HG03066 (cell line): ENCODE data around the gene CHAF1A.

Experiments
- ATAC-seq: cut with Tn5 transposase; IDR thresholded peaks from one replicate; pipeline ENCODE4 v1.9.1; 2021; ENCODE audit warnings: low read depth; ENCODE audit not compliant: unreplicated experiment

The CHAF1A gene

DNA sequence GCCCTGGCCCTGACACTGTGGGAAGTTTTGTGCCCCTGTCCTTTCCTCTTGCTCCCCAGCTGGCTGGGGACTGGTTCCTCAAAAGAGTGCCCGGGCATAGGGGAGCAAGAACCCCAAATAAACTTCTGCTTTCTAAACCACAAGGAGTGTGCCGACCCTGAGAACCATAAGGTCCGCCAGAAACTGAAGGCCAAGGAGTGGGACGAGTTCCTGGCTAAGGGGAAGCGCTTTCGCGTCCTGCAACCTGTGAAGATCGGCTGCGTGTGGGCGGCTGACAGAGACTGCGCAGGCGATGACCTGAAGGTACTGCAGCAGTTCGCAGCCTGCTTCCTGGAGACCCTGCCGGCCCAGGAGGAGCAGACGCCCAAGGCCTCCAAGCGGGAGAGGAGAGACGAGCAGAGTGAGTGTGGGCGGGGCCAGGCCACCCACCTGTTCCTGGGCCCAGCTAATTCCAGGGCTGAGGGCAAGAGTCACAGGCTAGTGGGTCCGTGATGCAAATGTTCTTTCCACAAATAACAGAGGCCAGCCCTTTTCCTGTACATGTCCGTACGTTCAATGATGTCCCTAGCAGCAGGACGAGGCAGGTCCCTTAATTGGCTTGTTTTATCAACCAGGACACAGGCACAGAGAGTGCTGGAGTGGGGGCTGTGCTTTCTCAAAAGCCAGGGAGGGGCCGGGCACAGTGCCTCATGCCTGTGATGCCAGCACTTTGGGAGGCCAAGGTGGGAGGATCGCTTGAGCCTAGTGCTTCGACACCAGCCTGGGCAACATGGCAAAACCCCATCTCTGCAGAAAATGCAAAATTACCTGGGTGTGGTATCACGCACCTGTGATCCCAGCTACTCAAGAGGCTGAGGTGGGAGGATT, 29.6 kb downstream of the CHAF1A start:
- no peak for ATAC-seq

DNA sequence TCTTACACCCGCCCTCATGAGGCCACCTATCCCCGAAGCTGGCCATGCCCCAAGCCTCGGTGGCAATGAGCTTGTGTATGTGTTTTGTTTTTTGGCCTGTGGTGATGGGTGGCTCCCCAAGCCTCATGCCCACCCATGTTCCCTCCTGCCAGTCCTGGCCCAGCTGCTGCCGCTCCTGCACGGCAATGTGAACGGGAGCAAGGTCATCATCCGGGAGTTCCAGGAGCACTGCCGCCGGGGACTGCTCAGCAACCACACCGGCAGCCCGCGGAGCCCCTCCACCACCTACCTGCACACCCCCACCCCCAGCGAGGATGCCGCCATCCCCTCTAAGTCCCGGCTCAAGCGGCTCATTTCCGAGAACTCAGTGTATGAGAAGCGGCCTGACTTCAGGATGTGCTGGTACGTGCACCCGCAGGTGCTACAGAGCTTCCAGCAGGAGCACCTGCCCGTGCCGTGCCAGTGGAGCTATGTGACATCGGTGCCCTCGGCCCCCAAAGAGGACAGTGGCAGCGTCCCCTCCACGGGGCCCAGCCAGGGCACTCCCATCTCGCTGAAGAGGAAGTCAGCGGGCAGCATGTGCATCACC, 30.6 kb downstream of the CHAF1A start:
- no peak for ATAC-seq

DNA sequence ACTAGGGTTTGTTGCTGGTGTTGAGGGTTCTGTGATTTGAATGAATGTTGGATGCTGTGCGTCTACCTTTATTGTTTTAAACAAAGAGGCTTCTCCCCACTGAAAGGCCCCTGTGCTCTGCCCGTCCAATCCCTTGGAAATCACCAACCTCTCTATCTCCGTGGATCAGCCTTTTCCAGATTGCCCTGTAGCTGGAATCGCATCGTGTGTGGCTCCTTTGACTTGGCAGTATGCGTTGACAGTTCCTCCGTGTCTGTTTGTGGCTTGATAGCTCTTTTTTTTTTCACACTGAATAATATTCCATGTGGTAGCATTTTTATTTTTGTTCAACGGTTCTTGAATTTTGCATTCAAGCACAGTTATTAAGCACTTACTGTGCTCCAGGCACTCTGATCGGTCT, 32.0 kb downstream of the CHAF1A start:
- ATAC-seq = no peak

DNA sequence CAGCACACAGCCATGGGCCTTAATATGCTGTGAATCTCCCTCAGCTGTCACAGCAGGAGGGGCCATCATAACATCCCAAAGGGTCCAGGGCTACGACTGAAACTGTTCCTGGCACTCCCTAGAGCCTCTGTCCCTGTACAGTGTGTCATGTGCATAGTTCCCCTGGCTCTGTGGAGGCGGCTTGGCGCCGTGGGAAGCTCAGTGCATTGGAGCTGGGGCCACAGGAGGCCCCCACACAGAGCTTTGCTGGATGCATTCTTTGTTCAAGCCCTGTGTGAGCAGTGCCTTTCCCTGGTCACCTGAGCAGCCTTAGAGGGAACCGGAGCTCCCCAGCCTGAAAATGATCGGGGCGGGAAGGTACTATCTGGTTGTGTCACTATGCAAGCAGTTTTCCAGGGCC, 33.8 kb downstream of the CHAF1A start:
- ATAC-seq = no peak

DNA sequence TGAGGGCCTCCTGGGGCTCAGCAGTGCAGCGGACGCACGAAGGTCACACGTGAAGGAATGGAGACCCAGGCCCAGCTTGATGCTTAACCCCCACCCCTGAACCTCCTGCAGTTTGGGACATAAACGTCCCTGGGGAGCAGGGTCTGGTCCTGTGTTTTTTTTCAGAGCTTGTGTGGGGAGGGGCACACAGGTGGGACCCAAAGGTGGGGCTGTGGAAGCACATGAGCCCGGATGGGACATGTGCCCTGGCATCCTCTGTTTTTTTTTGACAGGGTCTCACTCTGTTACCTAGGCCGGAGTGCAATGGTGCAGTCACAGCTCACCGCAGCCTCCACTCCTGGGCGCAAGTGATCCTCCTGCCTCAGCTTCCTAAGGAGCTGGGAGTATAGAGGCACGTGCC, 34.7 kb downstream of the CHAF1A start:
- no peak for ATAC-seq

DNA sequence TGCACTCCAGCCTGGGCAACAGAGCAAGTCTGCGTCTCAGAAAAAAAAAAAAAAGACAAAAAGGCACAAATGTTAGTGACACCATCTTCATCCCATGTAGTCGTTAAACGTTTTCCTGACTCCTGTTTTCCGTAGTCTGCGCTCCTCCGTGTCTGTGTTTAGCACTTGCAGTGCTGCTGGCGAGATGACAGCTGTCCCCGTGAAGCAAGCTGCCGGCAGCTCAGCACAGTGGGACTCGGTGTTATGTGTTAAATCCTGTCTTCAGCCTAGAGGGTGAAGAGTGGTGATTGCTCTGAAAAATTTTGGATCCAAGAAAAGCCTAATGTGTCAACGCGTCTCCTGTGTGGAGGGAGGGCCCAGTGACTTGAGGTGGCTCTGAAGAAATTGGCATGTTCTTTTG, 36.8 kb downstream of the CHAF1A start:
- no peak for ATAC-seq

DNA sequence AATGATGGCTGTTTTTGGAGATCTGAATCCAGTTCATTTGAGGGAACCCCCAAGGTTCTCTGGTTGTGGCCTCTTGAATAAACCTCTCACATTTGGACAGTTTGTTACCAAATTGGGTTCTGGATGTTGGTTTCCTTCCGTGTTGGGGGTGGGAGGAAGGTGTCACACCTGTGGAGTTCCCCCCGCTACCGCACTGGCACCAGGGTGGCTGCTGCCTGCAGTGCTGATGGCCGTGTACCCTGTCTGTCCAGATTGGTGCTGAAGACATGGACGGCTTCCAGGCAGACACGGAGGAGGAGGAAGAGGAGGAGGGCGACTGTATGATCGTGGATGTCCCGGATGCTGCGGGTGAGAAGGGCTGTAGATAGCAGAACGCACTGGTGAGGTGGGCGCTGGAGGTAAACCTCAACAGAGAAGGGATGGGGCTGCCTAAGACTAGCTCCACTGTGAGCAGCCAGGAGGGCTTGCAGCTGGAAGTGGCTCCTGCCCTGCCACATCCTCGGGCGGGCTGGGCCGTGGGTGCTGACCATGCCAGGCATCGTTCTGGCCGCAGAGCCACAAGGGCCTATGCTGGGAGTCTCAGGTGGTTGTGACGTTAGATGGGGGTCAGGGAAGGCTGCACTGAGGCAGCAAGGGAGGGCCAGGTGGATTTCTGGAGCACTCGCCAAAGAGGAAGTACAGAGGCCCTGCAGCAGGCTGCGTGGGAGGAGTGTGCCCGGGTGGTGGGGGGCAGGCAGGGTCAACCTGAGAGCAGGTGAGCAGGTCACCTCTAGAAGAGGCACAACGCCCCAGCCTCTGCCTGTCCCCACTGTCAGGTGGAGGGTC, 39.8 kb downstream of the CHAF1A start:
- no peak for ATAC-seq

DNA sequence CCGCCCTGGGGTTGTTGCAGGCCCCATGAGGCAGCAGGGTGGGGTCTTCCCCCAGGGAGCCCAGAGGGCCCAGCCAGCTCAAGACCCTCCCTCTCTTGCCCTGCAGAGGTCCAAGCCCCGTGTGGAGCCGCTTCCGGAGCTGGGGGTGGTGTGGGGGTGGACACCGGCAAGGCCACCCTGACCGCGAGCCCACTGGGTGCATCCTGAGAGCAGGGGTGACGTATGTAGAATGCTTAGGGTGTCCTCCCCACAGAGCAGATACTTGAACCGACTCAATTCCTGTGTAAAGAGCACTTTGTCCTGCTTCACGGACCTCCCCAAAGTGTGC, 40.3 kb downstream of the CHAF1A start:
- no peak for ATAC-seq

DNA sequence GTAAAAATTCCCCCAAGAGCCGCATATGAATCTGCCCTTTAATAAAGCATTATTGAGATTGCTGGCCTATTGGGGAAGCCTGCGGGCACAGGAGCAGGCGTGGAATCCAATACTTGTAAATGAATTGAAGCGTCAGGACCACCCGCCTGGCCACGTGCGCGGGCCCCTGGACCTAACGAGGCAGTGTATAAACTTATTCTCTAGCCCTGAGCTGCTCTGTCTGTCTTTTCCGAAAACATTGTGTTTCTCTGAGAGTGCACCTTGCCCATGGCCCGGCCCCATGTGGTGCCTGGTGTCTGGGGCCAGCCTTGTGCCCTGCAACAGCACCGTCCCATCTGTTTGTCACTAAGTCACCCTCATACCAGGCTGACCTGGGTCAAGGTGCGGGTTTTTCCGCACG, 40.7 kb downstream of the CHAF1A start:
- ATAC-seq = no peak

DNA sequence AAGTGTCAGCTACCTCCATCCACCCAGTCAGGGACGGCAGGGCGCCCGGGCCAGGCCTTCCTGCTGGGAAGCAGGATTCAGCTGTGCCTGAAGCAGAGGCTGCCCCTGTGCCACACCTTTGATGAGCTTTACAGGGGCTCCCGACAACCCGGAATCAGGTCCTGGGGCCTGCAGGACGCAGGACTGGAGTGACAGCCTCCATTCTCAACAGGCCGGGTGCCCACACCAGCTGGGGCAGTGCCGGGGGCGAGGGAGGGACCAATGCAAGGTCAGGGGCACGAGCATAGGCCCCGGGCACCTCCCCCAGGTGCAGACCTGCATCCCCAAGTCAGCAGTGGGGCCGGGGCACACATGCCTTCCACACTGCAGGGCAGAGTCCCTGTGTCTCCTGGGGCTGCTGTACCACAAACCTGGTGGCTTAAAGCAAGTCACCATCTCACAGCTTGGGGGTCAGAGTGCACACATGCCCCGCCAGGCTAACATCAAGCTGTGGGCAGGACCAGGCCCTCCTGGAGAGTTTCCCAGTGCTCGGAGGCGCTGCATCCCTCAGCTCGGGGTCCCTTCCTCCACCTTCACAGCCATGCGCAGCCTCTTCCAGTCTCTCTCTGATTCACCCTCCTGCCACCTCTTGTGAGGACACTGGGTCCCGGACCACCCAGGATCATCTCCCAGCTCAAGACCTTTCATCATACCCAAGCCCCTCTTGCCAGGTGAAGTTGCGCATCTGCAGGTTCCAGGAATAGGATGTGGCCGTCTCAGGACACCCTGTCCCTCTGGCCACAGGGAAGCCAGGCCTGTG, 41.7 kb downstream of the CHAF1A start:
- no peak for ATAC-seq

DNA sequence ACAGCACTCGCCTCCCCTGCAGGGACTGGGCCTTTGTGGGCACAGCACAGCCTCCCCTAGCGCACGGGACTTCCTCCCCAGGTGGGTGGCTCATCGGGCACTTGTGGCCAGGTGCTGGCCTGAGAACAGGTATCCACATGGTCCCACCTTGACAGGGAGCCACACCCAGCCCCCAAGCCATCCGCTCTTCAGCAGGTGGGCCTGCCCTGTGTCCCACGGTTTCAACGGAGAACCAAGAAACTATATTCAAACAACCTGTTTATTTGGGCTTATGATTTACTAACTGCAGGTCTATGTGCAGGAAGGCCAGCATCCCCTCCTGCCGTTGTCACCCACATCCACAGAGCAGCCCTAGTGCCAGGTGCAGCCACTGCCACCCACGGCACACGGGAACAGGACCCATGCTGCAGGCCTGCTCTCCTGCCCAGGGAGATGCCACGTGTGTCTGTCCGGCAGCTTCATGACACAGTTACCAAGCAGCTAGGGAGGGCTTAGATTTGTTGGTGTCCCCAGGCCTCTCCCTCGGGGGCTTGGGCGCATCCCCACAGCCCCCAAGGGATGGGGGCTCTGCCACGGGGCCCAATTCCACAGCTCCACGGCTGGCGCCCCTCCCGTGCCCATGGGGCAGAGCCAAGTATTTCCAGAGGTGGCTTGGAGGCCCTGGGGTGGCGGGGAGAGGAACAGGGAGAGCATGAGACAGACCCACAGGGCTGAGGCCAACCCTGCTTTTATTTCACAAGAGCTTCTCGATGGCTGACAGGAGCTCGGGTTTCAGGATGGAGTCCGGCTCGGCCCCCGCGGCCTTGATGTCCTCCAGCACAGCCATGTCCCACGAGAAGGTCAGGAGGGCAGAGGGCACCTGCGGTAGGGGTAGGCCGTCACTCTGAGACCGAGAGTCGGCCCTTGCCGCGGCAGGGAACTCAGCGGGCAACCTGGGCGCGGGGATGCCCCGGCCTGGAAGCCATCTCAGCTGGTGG, 42.6 kb downstream of the CHAF1A start:
- ATAC-seq = no peak

DNA sequence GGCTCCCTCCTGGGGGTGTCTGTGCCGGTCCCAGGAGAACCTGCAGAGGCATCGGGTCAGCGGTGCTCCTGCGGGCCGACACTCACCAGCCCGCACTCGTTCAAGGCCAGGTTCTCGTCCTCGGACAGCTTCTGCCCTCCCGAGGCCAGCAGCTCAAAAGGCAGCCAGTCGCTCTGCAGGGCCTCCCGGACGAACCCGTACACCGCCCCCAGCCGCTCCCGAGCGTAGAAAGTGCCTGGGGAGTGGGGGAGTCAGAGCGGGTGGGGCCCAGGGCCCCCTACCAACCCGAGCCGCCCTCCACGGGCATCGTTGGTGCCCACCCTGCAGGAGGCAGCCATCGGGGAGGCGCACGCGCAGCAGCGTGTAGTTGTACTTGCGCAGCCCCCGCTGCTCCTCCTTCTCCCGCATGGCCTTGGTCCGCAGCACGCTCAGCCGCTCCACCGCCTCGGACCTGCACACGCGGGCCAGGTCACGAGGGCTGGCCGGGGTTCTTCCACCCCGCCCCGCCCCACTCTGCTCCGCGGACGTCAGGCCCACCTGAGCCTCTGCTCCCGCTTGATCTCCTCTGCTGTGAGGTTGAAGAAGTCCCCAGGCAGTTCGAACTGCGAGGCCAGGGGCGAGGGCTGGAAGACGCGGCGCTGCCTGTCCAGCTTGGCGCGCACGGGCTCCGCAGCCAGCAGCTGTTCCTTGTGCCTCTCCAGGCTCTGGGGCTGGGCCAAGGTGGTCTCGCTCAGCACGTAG, 43.7 kb downstream of the CHAF1A start:
- no peak for ATAC-seq

DNA sequence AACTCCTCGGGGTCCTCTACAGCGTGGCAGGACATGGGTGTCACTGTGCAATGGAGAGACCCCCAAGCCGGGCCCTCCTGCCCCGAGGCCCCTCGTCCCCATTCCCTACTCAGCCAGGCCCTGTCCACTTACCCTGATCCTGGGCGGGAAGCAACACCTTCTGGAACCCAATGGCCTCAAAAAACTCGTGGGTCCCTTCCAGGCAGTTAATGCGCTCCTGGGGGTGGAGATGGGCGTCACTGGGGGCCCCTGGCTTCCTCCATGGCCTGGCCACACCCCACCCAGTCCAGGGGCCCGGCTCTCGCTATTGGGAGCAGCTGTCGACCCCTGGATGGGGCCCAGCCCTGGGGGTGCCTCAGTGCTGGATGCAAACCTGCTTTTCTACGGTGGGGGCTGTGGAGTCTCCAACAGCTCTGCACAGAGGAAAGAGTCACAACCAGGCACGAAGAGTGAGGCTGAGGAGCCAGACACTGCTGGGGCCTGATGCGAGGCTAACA, 44.3 kb downstream of the CHAF1A start:
- no peak for ATAC-seq

DNA sequence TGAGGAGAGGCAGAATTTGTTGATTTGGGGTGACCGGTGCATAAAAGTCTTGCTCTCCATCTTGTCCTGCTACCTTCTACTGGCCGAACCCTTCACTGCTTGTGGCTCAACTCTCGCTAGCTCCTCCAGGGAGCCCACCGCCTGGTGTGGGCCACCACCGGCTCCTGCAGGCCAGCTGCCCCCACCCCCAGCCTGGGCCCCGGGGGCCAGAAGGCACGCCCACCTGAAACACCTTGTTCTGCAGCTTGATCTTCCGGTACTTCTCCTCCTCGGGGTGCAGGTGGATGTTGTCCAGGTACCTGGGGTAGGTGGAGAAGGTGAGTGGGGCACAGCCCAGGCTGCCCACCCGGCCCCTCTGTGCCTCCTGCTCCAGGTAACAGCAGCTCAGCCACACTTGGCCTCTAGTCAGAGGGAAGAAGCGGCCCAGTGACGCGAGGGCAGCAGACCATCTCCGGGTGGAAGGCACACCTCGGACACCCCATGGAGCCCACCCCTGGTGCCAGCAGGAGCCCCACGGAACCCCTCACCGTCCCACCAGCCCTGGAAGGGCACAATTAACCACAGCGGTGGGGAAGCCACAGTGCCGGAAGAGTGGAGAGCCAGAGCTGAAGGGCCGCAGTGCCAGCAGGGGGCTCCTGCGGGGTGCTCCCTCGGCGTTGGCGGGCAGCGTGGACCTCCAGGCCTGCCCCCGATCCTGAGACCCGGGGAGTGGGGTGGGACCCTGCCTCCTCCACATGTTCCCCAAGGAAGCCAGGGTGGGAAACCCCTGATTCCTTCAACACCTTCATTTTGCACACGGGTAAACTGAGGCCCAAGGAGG, 45.1 kb downstream of the CHAF1A start:
- ATAC-seq = no peak

DNA sequence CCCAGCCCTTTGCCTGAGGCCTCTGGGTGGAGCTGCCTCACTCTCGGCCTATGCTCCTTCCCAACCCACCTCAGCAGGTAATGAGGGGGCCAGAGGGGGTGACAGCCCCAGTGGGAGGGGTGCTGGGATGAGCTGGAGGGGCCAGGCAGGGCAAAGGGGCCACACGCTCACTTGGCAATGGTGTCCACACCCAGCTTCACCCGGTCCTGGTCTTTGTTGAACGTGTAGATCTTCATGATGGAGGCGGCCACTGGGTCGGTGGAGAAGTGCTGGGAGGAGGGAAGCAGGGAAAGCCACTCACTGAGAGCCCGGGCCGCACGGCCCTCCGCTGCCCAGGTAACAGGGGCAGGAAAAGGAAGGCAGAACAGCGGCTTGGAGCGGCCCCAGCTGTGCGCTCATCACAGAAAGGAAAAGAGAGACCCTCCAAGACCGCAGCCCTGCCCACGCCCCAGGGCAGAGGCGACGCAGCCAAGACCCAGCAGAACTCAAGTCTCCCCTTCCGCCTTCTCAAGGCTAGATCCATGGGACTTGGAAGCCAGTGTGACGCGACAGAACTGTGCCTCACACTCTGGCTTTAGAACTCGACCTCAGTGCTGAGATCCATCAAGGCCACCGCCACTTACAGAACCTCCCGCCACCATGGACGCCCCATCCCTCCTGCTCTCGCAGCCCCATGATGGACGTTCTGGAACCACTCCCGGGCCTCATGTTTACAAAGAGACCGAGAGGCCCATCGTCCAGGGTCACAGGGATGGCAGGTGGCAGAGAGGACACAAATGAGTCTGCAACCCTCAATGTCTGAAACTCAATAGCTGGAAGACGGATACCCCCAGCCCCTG, 45.9 kb downstream of the CHAF1A start:
- ATAC-seq = no peak

DNA sequence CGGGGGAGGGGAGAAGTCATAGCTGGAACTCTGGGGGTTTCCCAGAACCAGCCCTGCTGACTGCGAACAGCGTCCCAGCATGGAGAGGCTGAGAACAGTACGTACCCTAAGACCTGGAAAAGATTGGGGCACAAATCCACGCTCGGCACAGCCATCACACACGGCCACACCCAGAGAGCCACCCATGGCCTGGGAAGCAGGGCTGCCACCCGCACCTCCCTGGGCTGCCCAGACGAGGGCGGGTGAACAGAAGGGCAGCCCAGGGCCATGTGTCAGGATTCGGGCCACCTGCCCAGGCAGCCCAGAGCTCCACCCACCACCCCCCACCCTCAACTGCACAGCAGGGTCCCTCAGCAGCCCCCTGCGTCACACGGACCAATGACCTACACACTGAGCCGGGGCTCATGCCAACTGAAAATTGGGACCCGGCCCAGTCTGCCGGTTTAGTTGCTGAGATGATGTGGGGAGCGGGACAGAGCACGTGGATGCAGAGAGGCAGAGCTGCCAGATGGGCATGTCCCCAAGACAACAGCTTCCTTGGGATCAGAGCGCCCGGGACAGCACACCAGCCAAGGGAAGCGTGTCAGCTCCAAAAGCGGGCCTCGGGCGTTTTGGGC, 46.7 kb downstream of the CHAF1A start:
- ATAC-seq = no peak

DNA sequence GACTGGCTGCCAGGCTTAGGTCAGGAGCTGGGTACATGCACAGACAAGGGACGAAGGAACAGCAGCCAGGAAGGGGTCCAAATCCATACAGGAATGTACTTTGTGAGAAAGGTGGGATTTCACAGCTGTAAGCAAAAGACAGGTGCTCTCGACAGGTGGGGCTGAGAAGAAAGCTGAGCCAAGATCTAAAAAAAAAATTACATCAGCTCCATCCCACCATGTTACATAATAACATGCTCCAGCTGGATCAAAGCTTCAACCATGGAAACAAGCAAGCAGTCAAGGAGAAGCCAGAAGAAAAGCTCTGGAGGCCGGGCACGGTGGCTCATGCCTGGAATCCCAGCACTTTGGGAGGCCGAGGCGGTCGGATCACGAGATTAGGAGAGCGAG, 47.2 kb downstream of the CHAF1A start:
- no peak for ATAC-seq
